HG03095 (cell line): ENCODE measurements around the gene PCMT1.
"Not testable (repeated sequence)": the region's sequence is repeated elsewhere in the genome, so short reads cannot be mapped to it uniquely, and the experiment has no call there.

Experiments used
- ATAC-seq: cut with Tn5 transposase; IDR thresholded peaks from one replicate; pipeline ENCODE4 v1.9.1; 2021; ENCODE audit warnings: moderate library complexity; ENCODE audit not compliant: unreplicated experiment

Gene PCMT1

GRCh38 chr6:149749082-149749593 lies 403 bp upstream of the PCMT1 start:
- ATAC-seq = peak; percentile 0

GRCh38 chr6:149750136-149750609 lies 632 bp downstream of the PCMT1 start:
- ATAC-seq = peak; percentile 28

- ATAC-seq = no peak
These were observed 1.7 kb downstream of the PCMT1 start for GRCh38 chr6:149751239-149751638.

- not testable (repeated sequence) for ATAC-seq
These were observed 2.4 kb downstream of the PCMT1 start for GRCh38 chr6:149751920-149752319.

GRCh38 chr6:149752600-149753373 lies 3.2 kb downstream of the PCMT1 start:
- ATAC-seq = no peak

- ATAC-seq = not testable (repeated sequence)
These were observed 3.8 kb downstream of the PCMT1 start for GRCh38 chr6:149753374-149753637.

- ATAC-seq = no peak
These were observed 5.0 kb downstream of the PCMT1 start for GRCh38 chr6:149754548-149754947.

GRCh38 chr6:149755300-149756260 lies 6.0 kb downstream of the PCMT1 start:
- ATAC-seq = peak; percentile 68

GRCh38 chr6:149756261-149756636 lies 6.7 kb downstream of the PCMT1 start:
- no peak for ATAC-seq

GRCh38 chr6:149761438-149761837 lies 11.9 kb downstream of the PCMT1 start:
- ATAC-seq = peak; percentile 96

- no peak for ATAC-seq
These were observed 14.3 kb downstream of the PCMT1 start for GRCh38 chr6:149763866-149764265.

- no peak for ATAC-seq
These were observed 16.7 kb downstream of the PCMT1 start for GRCh38 chr6:149766156-149766769.

GRCh38 chr6:149769676-149770075 lies 20.1 kb downstream of the PCMT1 start:
- no peak for ATAC-seq

GRCh38 chr6:149771185-149771584 lies 21.6 kb downstream of the PCMT1 start:
- ATAC-seq = no peak

- no peak for ATAC-seq
These were observed 22.4 kb downstream of the PCMT1 start for GRCh38 chr6:149771925-149772324.

- ATAC-seq = no peak
These were observed 28.1 kb downstream of the PCMT1 start for GRCh38 chr6:149777624-149778023.

GRCh38 chr6:149779644-149779963 lies 30.1 kb downstream of the PCMT1 start:
- ATAC-seq = no peak

GRCh38 chr6:149781715-149782114 lies 32.2 kb downstream of the PCMT1 start:
- ATAC-seq = no peak

- no peak for ATAC-seq
These were observed 32.8 kb downstream of the PCMT1 start for GRCh38 chr6:149782337-149782736.

GRCh38 chr6:149783551-149783950 lies 34.0 kb downstream of the PCMT1 start:
- ATAC-seq = no peak

- no peak for ATAC-seq
These were observed 56.6 kb downstream of the PCMT1 start for GRCh38 chr6:149806127-149806526.
